SH-SY5Y (cell line): ENCODE measurements around the gene S100A14.

Experiments
- GATA2 ChIP-seq: IDR thresholded peaks from 2 replicates; pipeline ENCODE4 v1.6.1; 2011; ENCODE audit warnings: mild to moderate bottlenecking, low read depth, low read length
- GATA3 ChIP-seq: IDR thresholded peaks from 2 replicates; pipeline ENCODE4 v1.6.1; 2011; ENCODE audit warnings: low read depth, mild to moderate bottlenecking, low read length, moderate library complexity

GRCh38 chr1:153638261-153638660 is 22.1 kb upstream of the S100A14 start:
- no peak for TF ChIP-seq GATA2
- TF ChIP-seq GATA3, result no peak
